Posterior cingulate gyrus (tissue), 11 donors: ENCODE data around the gene F2RL3.
"Not testable (repeated sequence)": the region's sequence is repeated elsewhere in the genome, so short reads cannot be mapped to it uniquely, and the experiment has no call there.

ENCODE experiments used
- DNase-seq, 10 donors: peaks; one replicate each; pipeline versions ENCODE4 v3.0.0 to v3.0.0-alpha.2; 2020 to 2021; ENCODE audit warnings: mixed read lengths in 3 of 10
- intact Hi-C: fragments of 100-400 bp; cut with DNase I; formaldehyde crosslinking; loops from one replicate; pipeline ENCODE4 v1.15.1; 2023

F2RL3 gene

DNA sequence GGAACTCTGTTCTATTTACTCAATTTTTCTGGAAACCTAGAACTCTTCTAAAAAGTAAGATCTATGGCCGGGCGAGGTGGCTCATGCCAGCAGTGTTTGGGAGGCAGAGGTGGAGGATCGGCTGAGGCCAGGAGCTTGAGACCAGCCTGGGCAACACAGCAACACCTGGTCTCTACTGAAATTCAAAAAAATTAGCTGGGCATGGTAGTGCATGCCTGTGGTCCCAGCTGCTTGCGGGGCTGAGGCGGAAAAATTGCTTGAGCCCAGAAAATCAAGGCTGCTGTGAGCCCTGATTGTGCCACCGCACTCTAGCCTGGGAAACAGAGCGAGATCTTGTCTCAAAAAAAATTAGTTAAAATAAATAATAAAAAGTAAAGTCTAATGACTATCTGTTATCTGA is 28.6 kb downstream of the F2RL3 start:
- intact Hi-C loops: no loop called here
- DNase-seq: peak in 2 of 10 donors; percentile 51 to 55

DNA sequence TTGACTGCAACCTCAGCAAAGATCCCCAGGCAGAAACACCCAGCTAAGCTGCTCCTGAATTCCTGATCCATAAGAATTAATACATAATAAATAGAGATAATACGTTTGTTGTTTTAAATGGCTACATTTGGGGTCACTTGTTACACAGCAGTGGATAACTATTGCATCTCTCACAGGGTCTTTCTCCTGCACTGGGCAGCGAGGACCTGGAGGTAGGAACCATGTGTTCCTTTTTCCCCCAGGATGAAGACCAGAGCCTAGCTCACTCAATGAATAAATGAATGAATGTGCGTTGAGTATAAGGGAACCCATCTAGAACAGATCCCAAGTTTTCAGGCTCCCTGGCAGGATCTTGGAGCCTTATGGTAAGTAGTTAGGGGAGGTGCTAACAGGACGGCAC is 30.7 kb downstream of the F2RL3 start:
- peak in 1 of 10 donors; percentile 4 for DNase-seq
- intact Hi-C loops: no loop called here

DNA sequence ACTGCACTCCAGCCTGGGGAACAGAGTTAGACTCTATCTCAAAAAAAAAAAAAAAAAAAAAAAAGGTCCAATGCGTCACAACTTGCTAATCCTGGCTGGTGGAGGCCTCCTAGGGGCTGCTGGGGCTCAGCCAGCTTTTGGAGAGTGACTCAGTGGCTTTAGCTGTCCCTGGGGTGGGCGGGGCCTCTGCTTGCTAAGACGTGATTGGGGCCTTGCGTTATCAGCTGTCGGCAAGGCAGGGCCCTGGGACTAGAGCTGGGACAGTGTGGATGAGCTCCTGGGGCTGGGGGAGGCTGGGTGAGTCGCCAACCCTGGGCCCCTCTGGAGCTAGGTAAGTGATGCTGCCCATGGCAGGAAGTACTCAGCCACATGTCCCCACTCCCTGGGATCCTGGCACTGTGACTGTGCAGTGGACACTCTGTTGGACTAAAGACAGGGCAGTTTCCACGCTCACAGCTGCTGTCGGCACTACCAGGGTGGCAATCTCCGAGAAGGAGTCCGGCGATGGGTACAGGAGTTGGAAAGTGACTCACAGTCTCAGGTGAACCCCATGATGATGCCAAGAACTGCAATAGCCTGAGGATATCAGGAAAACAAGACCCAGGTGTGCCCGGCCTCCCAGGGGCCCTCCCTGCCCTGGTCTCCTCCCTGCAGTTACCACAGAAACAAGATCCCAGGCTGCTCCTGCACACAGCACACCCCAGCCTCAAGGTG is 32.2 kb downstream of the F2RL3 start:
- intact Hi-C loops: no loop called here
- peak in 2 of 10 donors; percentile 26 to 53 for DNase-seq

DNA sequence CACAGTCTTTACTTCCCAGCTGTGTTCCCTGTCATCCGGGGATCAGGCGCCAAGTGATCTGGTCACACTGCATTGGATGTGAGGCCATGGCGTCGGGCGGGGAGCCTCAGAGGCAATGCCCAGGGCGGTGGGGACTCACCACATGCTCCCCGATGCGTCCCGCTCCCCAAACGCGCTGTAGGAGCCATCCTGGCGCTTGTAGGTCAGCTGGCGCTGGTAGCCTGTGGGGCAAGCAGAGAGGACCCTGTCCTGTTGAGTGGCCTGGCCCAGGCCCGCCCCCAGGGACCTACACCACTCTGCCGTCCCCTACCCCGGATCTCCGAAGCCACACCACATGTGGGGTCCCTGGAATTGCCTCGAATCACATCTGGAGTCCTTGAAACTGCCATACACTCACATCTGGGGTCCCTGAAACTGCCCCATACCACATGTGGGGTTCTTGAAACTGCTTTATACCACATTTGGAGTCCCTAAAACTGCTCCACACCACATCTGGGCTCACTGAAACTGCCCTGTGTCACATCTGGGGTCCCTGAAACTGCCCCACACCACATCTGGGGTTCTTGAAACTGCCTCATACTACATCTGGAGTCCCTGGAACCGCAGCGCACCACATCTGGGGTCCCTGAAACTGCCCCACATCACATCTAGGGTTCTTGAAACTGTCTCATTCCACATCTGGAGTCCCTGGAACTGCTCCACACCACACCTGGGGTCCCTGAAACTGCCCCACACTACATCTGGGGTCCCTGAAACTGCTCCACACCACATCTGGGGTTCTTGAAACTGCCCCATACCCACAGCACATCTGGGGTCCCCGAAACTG is 33.2 kb downstream of the F2RL3 start:
- peak in 2 of 10 donors; percentile 69 to 78 for DNase-seq

DNA sequence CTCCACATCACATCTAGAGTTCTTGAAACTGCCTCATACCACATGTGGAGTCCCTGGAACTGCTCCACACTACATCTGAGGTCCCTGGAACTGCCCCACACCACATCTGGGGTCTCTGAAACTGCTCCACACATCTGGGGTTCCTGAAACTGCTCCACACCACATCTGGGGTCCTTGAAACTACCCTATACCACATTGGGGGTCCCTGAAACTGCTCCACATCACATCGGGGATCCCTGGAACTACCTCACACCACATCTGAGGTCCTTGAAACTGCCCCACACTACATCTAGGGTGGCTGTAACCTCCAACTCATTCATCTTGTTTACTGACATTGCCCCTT is 33.8 kb downstream of the F2RL3 start:
- DNase-seq: peak in 1 of 10 donors; percentile 2
- intact Hi-C loops: no loop called here

More for the DNA sequence above, 33.2 kb downstream of the F2RL3 start:
- intact Hi-C loops: no loop called here

DNA sequence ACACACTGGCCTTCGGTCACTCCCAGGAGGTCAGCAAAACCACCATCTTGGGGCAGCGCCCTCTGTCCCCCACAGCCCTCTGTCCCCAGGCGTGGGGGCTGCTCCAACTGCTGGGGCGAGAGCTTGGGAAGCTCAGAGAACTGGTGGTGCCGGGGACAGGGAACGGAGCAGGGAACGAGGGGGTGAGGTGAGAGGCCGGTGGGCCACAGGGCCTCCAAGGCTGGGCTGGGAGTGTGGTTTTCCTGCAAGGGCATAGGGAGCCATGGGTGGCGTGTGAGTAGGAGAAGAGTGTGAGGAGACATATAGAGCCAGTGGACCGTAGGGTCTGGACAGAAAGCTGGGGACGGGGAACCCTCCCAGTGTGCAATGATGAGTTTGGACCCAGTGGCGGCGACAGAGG is 34.1 kb downstream of the F2RL3 start:
- intact Hi-C loops: no loop called here
- DNase-seq: peak in 2 of 10 donors; percentile 53 to 65

DNA sequence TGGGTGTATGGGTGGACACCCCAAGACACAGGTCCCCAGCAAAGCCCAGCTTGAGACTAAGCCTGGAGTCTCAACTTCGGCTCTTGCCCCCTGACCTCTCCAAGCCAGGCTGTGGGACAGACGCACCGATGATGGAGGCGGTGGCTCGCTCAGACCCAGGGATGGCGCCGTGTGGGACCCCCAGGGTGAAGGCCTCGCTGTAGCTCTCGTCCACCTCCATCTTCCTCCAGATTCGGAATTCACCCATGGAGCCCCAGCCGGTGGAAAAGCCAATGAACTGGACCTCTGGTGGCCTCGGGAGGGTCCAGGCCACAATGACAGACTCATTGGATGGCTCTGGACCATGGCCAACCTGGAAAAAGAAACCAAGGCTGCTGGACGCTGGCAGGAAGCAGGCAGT is 39.1 kb downstream of the F2RL3 start:
- intact Hi-C loops: no loop called here
- peak in 2 of 10 donors; percentile 40 to 64 for DNase-seq

DNA sequence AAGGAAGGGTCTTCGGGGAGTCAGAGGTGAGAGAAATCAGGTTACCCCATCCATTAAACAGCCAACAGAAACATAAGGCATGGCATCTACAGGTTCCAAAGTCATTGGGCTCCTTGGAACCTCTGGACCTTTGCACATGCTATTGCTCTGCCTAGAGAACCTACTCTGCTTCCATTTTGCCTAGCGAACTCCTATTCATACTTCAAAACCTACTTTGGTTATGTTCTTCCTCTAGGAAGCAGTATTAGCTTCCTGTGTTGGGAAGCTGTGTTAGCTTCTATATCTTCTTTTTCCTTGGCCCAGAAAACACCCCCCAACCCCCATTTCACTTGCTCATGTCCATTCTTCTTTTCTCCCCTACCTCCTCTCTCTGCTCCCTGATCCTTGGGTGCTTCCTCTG is 39.6 kb downstream of the F2RL3 start:
- intact Hi-C loops: no loop called here
- DNase-seq: no peak

DNA sequence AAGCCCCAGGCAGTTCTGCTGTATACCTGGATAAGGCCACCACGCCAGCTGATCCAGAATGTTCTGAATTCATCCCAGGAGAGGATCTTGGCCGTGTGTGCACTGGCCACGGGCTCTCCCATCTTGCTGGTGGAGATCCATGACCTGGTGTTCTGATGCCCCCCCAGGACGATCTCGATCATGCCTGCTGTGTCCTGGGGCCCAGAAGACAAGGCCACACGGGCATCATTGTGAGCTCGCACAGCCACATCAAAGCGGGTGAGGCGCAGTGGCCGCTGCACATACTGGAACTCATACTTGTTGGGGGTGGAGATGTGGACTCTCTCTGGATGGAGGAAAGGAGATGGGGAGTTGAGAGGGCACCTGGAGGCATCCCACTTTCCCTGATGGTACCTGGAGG is 40.1 kb downstream of the F2RL3 start:
- intact Hi-C loops: no loop called here
- peak in 2 of 10 donors; percentile 22 to 51 for DNase-seq

DNA sequence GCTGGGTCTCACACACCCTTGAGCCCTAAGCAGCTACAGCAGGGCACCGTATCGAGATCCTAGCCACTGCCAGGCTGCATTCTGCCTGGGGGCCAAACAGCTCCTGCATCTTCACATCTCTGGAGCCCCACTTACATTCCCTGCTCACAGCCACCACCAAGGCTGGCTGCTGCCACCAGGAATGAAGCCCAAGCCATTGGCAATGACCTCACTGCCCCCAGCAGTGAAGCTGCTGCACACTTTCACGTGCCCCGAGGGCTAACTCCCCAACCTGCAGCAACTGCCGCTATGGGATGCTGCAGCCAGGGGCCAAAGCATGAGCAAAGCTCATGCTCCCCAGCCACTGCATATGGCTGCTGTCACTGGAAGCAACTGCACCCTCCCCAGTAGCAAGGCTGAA is 42.0 kb downstream of the F2RL3 start:
- peak in 1 of 10 donors; percentile 63 for DNase-seq
- intact Hi-C loops: no loop called here

DNA sequence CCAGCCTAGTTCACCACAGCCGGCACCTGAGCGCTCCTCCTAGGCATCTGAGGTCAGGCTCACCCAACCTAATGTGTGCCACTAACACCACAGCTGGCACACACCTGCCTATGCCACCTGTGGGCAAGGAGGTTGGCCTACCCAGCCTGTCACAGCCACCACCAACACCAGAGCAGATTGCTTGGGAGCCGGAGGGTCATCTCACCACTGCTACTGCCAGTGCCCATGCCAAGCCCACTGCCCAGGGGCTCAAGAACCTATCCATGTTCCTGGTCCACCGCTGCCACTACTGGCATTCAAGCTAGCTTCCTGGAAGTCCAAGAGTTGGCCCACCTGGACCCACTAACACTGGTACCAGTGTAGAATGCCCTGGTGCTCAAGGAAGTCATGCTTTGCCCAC is 42.5 kb downstream of the F2RL3 start:
- peak in 1 of 10 donors; percentile 57 for DNase-seq
- intact Hi-C loops: no loop called here

DNA sequence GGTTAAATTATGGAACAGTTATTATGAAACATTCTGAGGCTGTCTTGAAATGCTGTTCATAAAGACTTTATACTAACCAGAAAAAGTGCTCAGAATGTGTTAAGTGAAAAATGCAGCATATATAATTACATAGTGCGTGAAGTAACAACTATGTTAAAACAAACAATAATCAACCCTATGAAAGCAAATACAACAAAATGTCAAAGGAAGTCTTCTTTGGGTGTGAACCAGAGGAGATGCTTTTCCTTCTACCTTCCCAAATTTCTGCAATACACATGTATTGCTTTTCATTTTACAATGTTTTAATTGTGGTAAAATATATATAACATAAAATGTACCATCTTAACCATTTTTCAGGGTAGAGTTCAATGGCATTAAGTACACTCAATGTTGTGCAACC is 45.7 kb downstream of the F2RL3 start:
- no peak for DNase-seq
- intact Hi-C loops: no loop called here

DNA sequence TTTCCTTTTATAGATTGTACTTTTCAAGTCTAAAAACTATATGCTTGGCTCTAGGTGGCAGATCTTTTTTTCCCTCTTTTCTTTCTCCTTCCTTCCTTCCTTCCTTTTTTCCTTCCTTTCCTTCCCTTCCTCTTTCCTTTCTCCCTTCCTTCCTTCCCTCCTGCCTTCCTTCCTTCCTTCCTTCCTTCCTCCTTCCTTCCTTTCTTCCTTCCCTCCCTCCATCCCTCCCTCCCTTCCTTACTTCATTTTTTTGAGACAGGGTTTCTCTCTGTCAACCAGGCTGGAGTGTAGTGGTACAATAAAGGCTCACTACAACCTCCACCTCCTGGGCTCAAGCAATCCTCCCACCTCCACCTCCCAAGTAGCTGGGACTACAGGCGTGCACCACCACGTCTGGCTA is 48.1 kb downstream of the F2RL3 start:
- DNase-seq: peak in 1 of 10 donors; percentile 20
- intact Hi-C loops: no loop called here

DNA sequence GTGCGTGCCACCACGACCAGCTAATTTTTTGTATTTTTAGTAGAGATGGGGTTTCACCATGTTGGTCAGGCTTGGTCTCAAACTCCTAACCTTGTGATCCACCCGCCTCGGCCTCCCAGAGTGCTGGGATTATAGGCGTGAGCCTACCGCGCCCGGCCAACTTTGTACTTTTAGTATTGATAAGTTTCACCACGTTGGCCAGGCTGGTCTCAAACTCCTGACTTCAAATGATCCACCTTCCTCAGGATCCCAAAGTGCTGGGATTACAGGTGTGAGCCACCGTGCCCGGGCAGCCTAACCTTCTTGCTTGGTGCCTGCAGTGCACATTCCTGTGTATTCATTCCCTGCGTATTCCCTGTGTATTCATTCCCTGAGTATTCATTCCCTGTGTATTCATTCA is 49.0 kb downstream of the F2RL3 start:
- DNase-seq: peak in 2 of 10 donors; percentile 55 to 67
- intact Hi-C loops: not testable (repeated sequence)

DNA sequence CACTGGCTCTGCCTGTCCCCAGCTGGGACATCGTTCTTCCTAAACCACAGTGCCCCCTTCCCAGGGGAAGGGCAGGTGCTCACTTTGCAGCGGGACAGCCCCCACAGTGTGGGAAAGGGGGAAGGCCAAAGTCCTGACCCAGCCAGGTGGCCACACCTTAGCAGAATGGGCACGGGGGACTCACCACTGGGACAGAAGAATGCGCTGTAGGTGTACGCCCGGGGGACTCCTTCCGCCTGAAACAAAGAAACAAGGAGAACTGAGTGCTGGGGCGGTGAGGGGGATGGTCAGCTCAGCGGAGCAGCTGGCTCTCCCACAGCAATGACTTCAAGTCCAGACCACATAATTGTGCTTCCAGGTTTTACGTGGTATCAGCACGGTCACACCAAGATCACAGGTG is 49.4 kb downstream of the F2RL3 start:
- peak in 2 of 10 donors; percentile 22 to 52 for DNase-seq
- intact Hi-C loops: no loop called here

DNA sequence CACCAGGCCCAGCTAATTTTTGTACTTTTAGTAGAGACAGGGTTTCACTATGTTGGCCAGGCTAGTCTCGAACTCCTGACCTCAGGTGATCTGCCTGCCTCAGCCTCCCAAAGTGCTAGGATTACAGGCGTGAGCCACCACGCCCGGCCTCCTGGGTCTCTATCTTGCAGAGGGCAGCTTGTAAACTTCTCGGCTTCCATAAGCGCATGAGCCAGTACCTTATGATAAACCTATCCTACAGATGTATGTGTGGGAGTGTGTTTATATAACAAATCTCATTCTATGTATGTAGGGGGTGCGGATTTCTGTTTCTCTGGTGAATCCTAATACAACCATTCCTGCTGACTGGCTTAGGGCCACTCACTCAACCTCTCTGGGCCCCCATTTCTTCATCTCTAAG is 51.3 kb downstream of the F2RL3 start:
- peak in 1 of 10 donors; percentile 4 for DNase-seq
- intact Hi-C loops: not testable (repeated sequence)

DNA sequence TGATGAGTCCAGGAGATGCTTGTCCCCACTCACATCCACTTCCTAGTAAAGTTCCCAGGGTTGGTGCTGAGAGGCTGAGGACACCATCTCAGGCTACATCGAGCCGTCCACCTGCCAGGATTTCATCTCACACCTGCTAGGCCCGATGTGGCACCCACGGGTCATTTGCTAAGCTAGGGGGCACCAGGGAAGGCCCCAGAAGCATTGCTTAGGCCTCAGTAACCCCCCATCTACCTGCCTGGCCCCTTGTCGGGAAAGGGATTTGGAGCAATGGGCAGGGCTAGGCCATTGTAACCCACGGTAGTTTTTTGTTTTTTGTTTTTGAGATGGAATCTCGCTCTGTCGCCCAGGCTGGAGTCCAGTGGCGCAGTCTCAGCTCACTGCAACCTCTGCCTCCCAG is 51.8 kb downstream of the F2RL3 start:
- intact Hi-C loops: no loop called here
- DNase-seq: peak in 1 of 10 donors; percentile 4
